SK-N-MC (cell line): ENCODE data around the gene LMOD1.

Source experiments
- DNase-seq: peaks from one replicate; pipeline ENCODE4 v3.0.0-alpha.2; 2011; ENCODE audit warnings: low read depth, low spot score
- H3K27ac ChIP-seq: fragments of 200-600 bp; sonication (generic); 2 replicates; pipeline ENCODE4 v1.5.1; 2016; ENCODE audit warnings: mixed run types
- H3K36me3 ChIP-seq: fragments of 200-600 bp; sonication (generic); 2 replicates; pipeline ENCODE4 v1.6.1; 2017; ENCODE audit warnings: antibody characterized with exemption, low read length, mixed read lengths; ENCODE audit not compliant: insufficient read depth
- H3K4me3 ChIP-seq: fragments of 200-600 bp; sonication (generic); 2 replicates; pipeline ENCODE4 v1.5.1; 2016
- H3K9ac ChIP-seq: fragments of 200-600 bp; sonication (generic); 2 replicates; pipeline ENCODE4 v1.8.0; 2017; ENCODE audit warnings: mixed run types, mixed read lengths; ENCODE audit not compliant: insufficient read length
- H3K9me3 ChIP-seq: fragments of 200-600 bp; sonication (generic); 2 replicates; pipeline ENCODE4 v1.6.1; 2017; ENCODE audit warnings: low read depth, mild to moderate bottlenecking, antibody characterized with exemption, low read length, moderate library complexity, mixed read lengths
- EZH2 ChIP-seq: fragments of 200-600 bp; sonication (generic); IDR thresholded peaks from one replicate; pipeline ENCODE4 v1.6.1; 2017; ENCODE audit warnings: antibody characterized with exemption
- FOXP2 ChIP-seq: optimal IDR thresholded peaks from 2 replicates; pipeline ENCODE3; 2011; ENCODE audit warnings: mild to moderate bottlenecking, moderate library complexity; ENCODE audit not compliant: insufficient read depth; ENCODE audit errors: extremely low read length, control extremely low read depth
- POLR2AphosphoS5 ChIP-seq: IDR thresholded peaks from 2 replicates; pipeline ENCODE4 v1.6.1; 2012; ENCODE audit warnings: mild to moderate bottlenecking, low read depth, low read length, borderline replicate concordance

The LMOD1 gene

GRCh38 chr1:201888282-201889089 lies 57.9 kb downstream of the LMOD1 start, which contains the start of gene SHISA4:
Gene SHISA4, plus strand, starts transcription at chr1:201888898. Its CDS starts 97 bp downstream, at chr1:201888995.
- H3K4me3 ChIP-seq, result peak within 1 kb of the TSS; percentile 69
- DNase-seq, result no peak
- no peaks in the 10 kb centered on the region for H3K36me3 ChIP-seq
- H3K27ac ChIP-seq, result no peak within 1 kb of the TSS
- TF ChIP-seq FOXP2 (no peak), EZH2 (no peak), POLR2AphosphoS5 (no peak)
- H3K9ac ChIP-seq, result no peak within 1 kb of the TSS
- no peaks in the 10 kb centered on the region for H3K9me3 ChIP-seq

- H3K4me3 ChIP-seq, result no peak overlapping the region
- DNase-seq, result no peak
- H3K36me3 ChIP-seq, result no peaks in the 10 kb centered on the region
- no peaks in the 10 kb centered on the region for H3K9me3 ChIP-seq
- no peak overlapping the region for H3K27ac ChIP-seq
- H3K9ac ChIP-seq, result no peak overlapping the region
- TF ChIP-seq EZH2 (no peak), POLR2AphosphoS5 (no peak), FOXP2 (no peak)
Observed at GRCh38 chr1:201887116-201887866, 59.1 kb downstream of the LMOD1 start.

GRCh38 chr1:201886103-201886885 lies 60.1 kb downstream of the LMOD1 start:
- Histone ChIP-seq H3K4me3 (no peak overlapping the region), H3K27ac (no peak overlapping the region), H3K36me3 (no peaks in the 10 kb centered on the region), H3K9me3 (no peaks in the 10 kb centered on the region), H3K9ac (no peak overlapping the region)
- TF ChIP-seq EZH2, result no peak
- TF ChIP-seq FOXP2, result no peak
- no peak for TF ChIP-seq POLR2AphosphoS5
- no peak for DNase-seq

GRCh38 chr1:201885531-201886075 lies 60.7 kb downstream of the LMOD1 start:
- Histone ChIP-seq H3K4me3 (no peak overlapping the region), H3K27ac (no peak overlapping the region), H3K9ac (no peak overlapping the region), H3K9me3 (no peaks in the 10 kb centered on the region), H3K36me3 (no peaks in the 10 kb centered on the region)
- no peak for DNase-seq
- no peak for TF ChIP-seq EZH2
- TF ChIP-seq FOXP2, result no peak
- no peak; the same call in 1 of the 2 replicates for TF ChIP-seq POLR2AphosphoS5

- Histone ChIP-seq H3K36me3 (no peaks in the 10 kb centered on the region), H3K9ac (no peak overlapping the region), H3K4me3 (no peak overlapping the region), H3K27ac (no peak overlapping the region), H3K9me3 (no peaks in the 10 kb centered on the region)
- TF ChIP-seq EZH2, result no peak
- DNase-seq, result no peak
Observed at GRCh38 chr1:201884425-201884824, 61.9 kb downstream of the LMOD1 start.

- Histone ChIP-seq H3K9ac (no peak overlapping the region), H3K9me3 (no peaks in the 10 kb centered on the region), H3K4me3 (no peak overlapping the region), H3K36me3 (no peaks in the 10 kb centered on the region), H3K27ac (no peak overlapping the region; the same call in 1 of the 2 replicates)
- no peak for DNase-seq
- TF ChIP-seq EZH2, result no peak
- no peak for TF ChIP-seq FOXP2
Observed at GRCh38 chr1:201883786-201884185, 62.6 kb downstream of the LMOD1 start.

- H3K9ac ChIP-seq, result no peak overlapping the region
- no peak overlapping the region for H3K4me3 ChIP-seq
- H3K27ac ChIP-seq, result no peak overlapping the region
- no peaks in the 10 kb centered on the region for H3K36me3 ChIP-seq
- TF ChIP-seq EZH2, result no peak
- TF ChIP-seq FOXP2, result no peak
- TF ChIP-seq POLR2AphosphoS5, result no peak
- DNase-seq, result no peak
- H3K9me3 ChIP-seq, result no peaks in the 10 kb centered on the region
Observed at GRCh38 chr1:201883266-201883665, 63.1 kb downstream of the LMOD1 start.

- H3K9me3 ChIP-seq, result no peaks in the 10 kb centered on the region
Observed at GRCh38 chr1:201882665-201883132, 63.6 kb downstream of the LMOD1 start.

More at GRCh38 chr1:201882665-201883132, 63.6 kb downstream of the LMOD1 start:
- no peak for DNase-seq
- Histone ChIP-seq H3K36me3 (no peaks in the 10 kb centered on the region), H3K4me3 (no peak overlapping the region), H3K9ac (no peak overlapping the region), H3K27ac (peak overlapping the region; percentile 67)
- TF ChIP-seq FOXP2, result no peak
- no peak for TF ChIP-seq POLR2AphosphoS5
- no peak for TF ChIP-seq EZH2
